Measurements from ENCODE around the gene HOXA2. TPM values are rescaled to one million over a fixed set of nuclear protein-coding genes. Genes with fewer than 3 reads are reported as not detected.

HOXA2 gene
- total RNA-seq, 1 experiment from 2014 or later = not detected

GRCh38 chr7:27099453-27100370, 2.8 kb downstream of the HOXA2 start:
- CTCF ChIA-PET = no interaction called here
- H3K4me3 ChIP-seq (ENCODE audit: low read depth, low read length, poor library complexity, severe bottlenecking) = no peak overlapping the region

GRCh38 chr7:27098578-27099451, 3.7 kb downstream of the HOXA2 start:
- no peak for DNase-seq (ENCODE audit: low spot score)
- TF ChIP-seq EZH2 (IDR thresholded peaks at IDR 0.05; ENCODE audit: borderline replicate concordance, low read depth, low read length, poor library complexity, severe bottlenecking) (peak; percentile 99), CTCF (conservative IDR thresholded peaks at IDR 0.05; ENCODE audit: low read depth, low read length) (no peak)
- Histone ChIP-seq H3K4me1 (ENCODE audit: insufficient read depth, low read length, poor library complexity, severe bottlenecking) (peaks cover 10% of the 10 kb centered on the region), H3K27me3 (replicated peaks; ENCODE audit: insufficient read depth, low read depth, low read length, poor library complexity) (peaks cover 100% of the 10 kb centered on the region), H3K4me3 (ENCODE audit: low read depth, low read length, poor library complexity, severe bottlenecking) (no peak overlapping the region), H3K9me3 (ENCODE audit: low read depth, low read length, poor library complexity, severe bottlenecking) (no peaks in the 10 kb centered on the region), H3K36me3 (ENCODE audit: insufficient read depth, low read length, poor library complexity, severe bottlenecking) (no peaks in the 10 kb centered on the region), H3K27ac (ENCODE audit: low read depth, low read length, poor library complexity, severe bottlenecking) (no peak overlapping the region)
- intact Hi-C loops (cut with micrococcal nuclease; ENCODE audit: unreplicated experiment) = no loop called here
- ChIA-PET CTCF (no interaction called here), POLR2A (ENCODE audit: low non-redundant PET) (no interaction called here)
- no TSS peak for BruUV-seq (replicated peaks)

More at GRCh38 chr7:27099453-27100370, 2.8 kb downstream of the HOXA2 start:
- intact Hi-C loops (cut with micrococcal nuclease; ENCODE audit: unreplicated experiment) = no loop called here
- no peak overlapping the region for H3K27ac ChIP-seq (ENCODE audit: low read depth, low read length, poor library complexity, severe bottlenecking)
- H3K36me3 ChIP-seq (ENCODE audit: insufficient read depth, low read length, poor library complexity, severe bottlenecking) = no peaks in the 10 kb centered on the region
- TF ChIP-seq CTCF (conservative IDR thresholded peaks at IDR 0.05; ENCODE audit: low read depth, low read length) (no peak), EZH2 (IDR thresholded peaks at IDR 0.05; ENCODE audit: borderline replicate concordance, low read depth, low read length, poor library complexity, severe bottlenecking) (no peak)
- H3K4me1 ChIP-seq (ENCODE audit: insufficient read depth, low read length, poor library complexity, severe bottlenecking) = peaks cover 10% of the 10 kb centered on the region
- POLR2A ChIA-PET (ENCODE audit: low non-redundant PET) = no interaction called here
- no peak for DNase-seq (ENCODE audit: low spot score)
- H3K9me3 ChIP-seq (ENCODE audit: low read depth, low read length, poor library complexity, severe bottlenecking) = no peaks in the 10 kb centered on the region
- peaks cover 100% of the 10 kb centered on the region for H3K27me3 ChIP-seq (replicated peaks; ENCODE audit: insufficient read depth, low read depth, low read length, poor library complexity)
- BruUV-seq (replicated peaks) = no TSS peak

GRCh38 chr7:27097686-27098577, 4.6 kb downstream of the HOXA2 start:
- intact Hi-C loops (cut with micrococcal nuclease; ENCODE audit: unreplicated experiment) = no loop called here
- ChIA-PET POLR2A (ENCODE audit: low non-redundant PET) (no interaction called here), CTCF (no interaction called here)
- Histone ChIP-seq H3K9me3 (ENCODE audit: low read depth, low read length, poor library complexity, severe bottlenecking) (no peaks in the 10 kb centered on the region), H3K27ac (ENCODE audit: low read depth, low read length, poor library complexity, severe bottlenecking) (no peak overlapping the region), H3K36me3 (ENCODE audit: insufficient read depth, low read length, poor library complexity, severe bottlenecking) (no peaks in the 10 kb centered on the region), H3K4me3 (ENCODE audit: low read depth, low read length, poor library complexity, severe bottlenecking) (no peak overlapping the region), H3K4me1 (ENCODE audit: insufficient read depth, low read length, poor library complexity, severe bottlenecking) (peaks cover 10% of the 10 kb centered on the region), H3K27me3 (replicated peaks; ENCODE audit: insufficient read depth, low read depth, low read length, poor library complexity) (peaks cover 100% of the 10 kb centered on the region)
- TF ChIP-seq CTCF (conservative IDR thresholded peaks at IDR 0.05; ENCODE audit: low read depth, low read length) (no peak), EZH2 (IDR thresholded peaks at IDR 0.05; ENCODE audit: borderline replicate concordance, low read depth, low read length, poor library complexity, severe bottlenecking) (peak; percentile 64)
- BruUV-seq (replicated peaks) = no TSS peak
- DNase-seq (ENCODE audit: low spot score) = no peak
